Heart left ventricle (tissue), 16 donors: ENCODE results near the gene RINL. TPM values are rescaled to one million over a fixed set of nuclear protein-coding genes. Genes with fewer than 3 reads are reported as not detected.
A peak's percentile ranks its signal among the peaks of the same experiment; 100 is the strongest.

Source experiments
- ATAC-seq, 4 donors: fragments of 200-7000 bp; cut with Tn5 transposase; one replicate each; pipeline ENCODE4 v1.9.1; 2020 to 2022; ENCODE audit warnings: moderate library complexity in 4 of 4, mild to moderate bottlenecking in 3 of 4, moderate number of reproducible peaks in 1 of 4
- DNase-seq, 5 donors: peaks; one replicate each; pipeline ENCODE4 v3.0.0-alpha.2; 2020
- H3K27ac ChIP-seq, 12 donors: fragments of 200-600 bp; sonication (generic) in 4 of 12; one replicate each; pipeline versions ENCODE4 v1.5.0 to v1.8.0; 2016 to 2022; ENCODE audit warnings: mild to moderate bottlenecking in 2 of 12
- H3K27me3 ChIP-seq, 9 donors: fragments of 200-600 bp; sonication (generic) in 2 of 9; one replicate each; pipeline versions ENCODE4 v1.5.1 to v1.8.0; 2016 to 2022; ENCODE audit warnings: mild to moderate bottlenecking in 3 of 9
- H3K36me3 ChIP-seq, 9 donors: fragments of 200-600 bp; sonication (generic) in 2 of 9; one replicate each; pipeline versions ENCODE4 v1.5.0 to v1.8.0; 2018 to 2022; ENCODE audit warnings: mild to moderate bottlenecking in 2 of 9
- H3K4me1 ChIP-seq, 12 donors: fragments of 200-600 bp; sonication (generic) in 4 of 12; one replicate each; pipeline versions ENCODE4 v1.5.0 to v1.8.0; 2016 to 2022; ENCODE audit warnings: mild to moderate bottlenecking in 3 of 12
- H3K4me3 ChIP-seq, 12 donors: fragments of 200-600 bp; sonication (generic) in 4 of 12; one replicate each; pipeline versions ENCODE4 v1.5.0 to v1.8.0; 2017 to 2022; ENCODE audit warnings: mild to moderate bottlenecking in 9 of 12, moderate library complexity in 4 of 12
- H3K9me3 ChIP-seq, 12 donors: fragments of 200-600 bp; sonication (generic) in 4 of 12; one replicate each; pipeline versions ENCODE4 v1.5.0 to v1.8.0; 2016 to 2022; ENCODE audit warnings: mild to moderate bottlenecking in 1 of 12
- CTCF ChIP-seq, 12 donors: fragments of 200-600 bp; sonication (generic) in 4 of 12; IDR thresholded peaks; one replicate each; pipeline versions ENCODE4 v1.5.0 to v1.8.0; 2018 to 2022; ENCODE audit warnings: antibody characterized with exemption in 12 of 12, mild to moderate bottlenecking in 5 of 12
- POLR2A ChIP-seq, 2 donors: fragments of 450-650 bp; IDR thresholded peaks; one replicate each; pipeline ENCODE4 v1.6.1; 2017; ENCODE audit warnings: antibody characterized with exemption in 2 of 2, mild to moderate bottlenecking in 2 of 2, moderate library complexity in 2 of 2
- WGBS, 4 donors: extraction: QIAGEN DNeasy Blood & Tissue Kit in 2 of 4; methylation state at CpG; one replicate each; pipeline versions ENCODE4 v1.1.5 to v1.1.7; 2013 to 2018; 5-methylcytosine and 5-hydroxymethylcytosine counted together
- intact Hi-C, 10 donors: fragments of 100-400 bp; cut with DNase I; formaldehyde crosslinking; loops; one replicate each; pipeline versions ENCODE4 v1.11.1 to v1.14.2; 2022
- polyA plus RNA-seq, 2 donors: library from polyadenylated mRNA; stranded (reverse); fragments of 200-250 nt; gene quantifications; one replicate each; pipeline ENCODE4 v1.2.3, GENCODE V29; 2013
- total RNA-seq, 9 donors: library from RNA; depleted of rRNA in 2 of 9; stranded (reverse); fragments of >200 nt in 2 of 9; fragmentation: NEBNext Ultra II Directional in 3 of 9; extraction: Animal tissue kit (Norgen Biotek cat#: 25700) in 3 of 9; gene quantifications; one replicate each; pipeline versions ENCODE4 v1.1.0 to v1.2.4, GENCODE V29; 2016 to 2023
- donor health status: ischemic (EF 13 %, LVEDD 7.1; RV severe dilation, severe dysfunction).
- donor health status: healthy with polysubstance abuse.
- donor health status: DM: no; HTN: yes; CAD: no.
- donor health status: DM: no; HTN: no; CAD: no.
- donor health status: ischemic (EF 25% LVEDD 6.9; RV normal size, moderate dysfunction).
- donor health status: ischemic (EF 25% LVEDD 5.7; RV mildly dilated, moderate dysfunction).
- donor health status: healthy.
- donor health status: DM: yes; HTN: yes; CAD: no.
- donor health status: ischemic (EF 35%, LVEDD 5.7; RV mildly dilated, moderate dysfunction).
- donor health status: nonischemic (EF 11% LVEDD 7.7; RV severe dilation, severe dysfunction).
- donor health status: DM: yes; HTN: yes; CAD: no.
- donor health status: PGD.
- donor health status: ischemic (EF 29% LVEDD 5.4; RV normal size, mild dysfunction).
- donor health status: nonischemic (EF 23%, LVEDD 6.1; RV moderate dilation, normal function).

RINL gene
- total and polyA plus RNA-seq, 11 donors, result 1.6 to 11.3 (median 4.3) TPM

- intact Hi-C loops, result loop anchor here in 6 of 10 donors (5.0 to 10.0 kb wide), 6 partner anchors 60 to 200 kb away; partner anchors contain the start of genes ACTN4 (in 1 of the 6), NFKBIB (in 1 of the 6) and SIRT2 (in 1 of the 6)
- ATAC-seq (no peak), DNase-seq (peak in 1 of 5 donors; percentile 2)
- H3K27me3 ChIP-seq, result no peaks in the 10 kb centered on the region
- H3K4me1 ChIP-seq, result peaks cover 0 to 32% (median 19%) of the 10 kb centered on the region in 12 donors
- WGBS, 4 donors, result 93 to 97% (median 96%) methylated on average over 6 of the region's 6 CpGs
- peaks cover 7 to 61% (median 55%) of the 10 kb centered on the region in 9 donors for H3K36me3 ChIP-seq
- TF ChIP-seq CTCF (IDR thresholded peaks at IDR 0.05), result no peak
- TF ChIP-seq POLR2A (IDR thresholded peaks at IDR 0.05), result no peak
- peak overlapping the region in 2 of 12 donors; percentile 3 to 27 for H3K27ac ChIP-seq
- H3K9me3 ChIP-seq, result no peaks in the 10 kb centered on the region
- no peak overlapping the region for H3K4me3 ChIP-seq
These were observed 43.5 kb downstream of the RINL start for GRCh38 chr19:38834590-38834989.

GRCh38 chr19:38834104-38834490, 44.0 kb downstream of the RINL start:
- no peak for TF ChIP-seq POLR2A (IDR thresholded peaks at IDR 0.05)
- no peak for TF ChIP-seq CTCF (IDR thresholded peaks at IDR 0.05)
- peak overlapping the region in 2 of 12 donors; percentile 3 to 27 for H3K27ac ChIP-seq
- ATAC-seq, result no peak
- DNase-seq, result no peak
- no peak overlapping the region for H3K4me3 ChIP-seq
- H3K36me3 ChIP-seq, result peaks cover 7 to 61% (median 55%) of the 10 kb centered on the region in 9 donors
- 90 to 96% (median 93%) methylated on average over 4 of the region's 4 CpGs for WGBS, 4 donors
- no peaks in the 10 kb centered on the region for H3K27me3 ChIP-seq
- intact Hi-C loops, result loop anchor here in 6 of 10 donors (5.0 to 10.0 kb wide), 6 partner anchors 61 to 199 kb away; partner anchors contain the start of genes ACTN4 (in 1 of the 6), NFKBIB (in 1 of the 6) and SIRT2 (in 1 of the 6)
- peaks cover 0 to 34% (median 19%) of the 10 kb centered on the region in 12 donors for H3K4me1 ChIP-seq
- no peaks in the 10 kb centered on the region for H3K9me3 ChIP-seq

GRCh38 chr19:38833092-38833425, 45.0 kb downstream of the RINL start:
- 87 to 95% (median 92%) methylated on average over 7 of the region's 7 CpGs for WGBS, 4 donors
- Histone ChIP-seq H3K36me3 (peaks cover 6 to 60% (median 55%) of the 10 kb centered on the region in 9 donors), H3K27ac (peak overlapping the region in 4 of 12 donors; percentile 90 to 96 (median 94)), H3K9me3 (no peaks in the 10 kb centered on the region), H3K4me1 (peaks cover 0 to 34% (median 21%) of the 10 kb centered on the region in 12 donors), H3K4me3 (no peak overlapping the region), H3K27me3 (no peaks in the 10 kb centered on the region)
- ATAC-seq, result no peak
- intact Hi-C loops, result loop anchor here in 8 of 10 donors (2.0 to 10.0 kb wide), 7 partner anchors 16 to 198 kb away; partner anchors contain the start of genes HNRNPL (in 3 of the 8), ACTN4 (in 1 of the 8), NFKBIB (in 1 of the 8) and SIRT2 (in 1 of the 8)
- DNase-seq, result no peak
- TF ChIP-seq POLR2A (IDR thresholded peaks at IDR 0.05), result no peak

- Histone ChIP-seq H3K4me1 (peaks cover 0 to 50% (median 34%) of the 10 kb centered on the region in 12 donors), H3K27me3 (no peaks in the 10 kb centered on the region), H3K36me3 (peaks cover 0 to 57% (median 47%) of the 10 kb centered on the region in 9 donors), H3K9me3 (no peaks in the 10 kb centered on the region), H3K4me3 (peak overlapping the region; percentile 43 to 90 (median 72)), H3K27ac (peak overlapping the region; percentile 83 to 96 (median 94))
- peak; percentile 56 to 88 (median 77) for DNase-seq
- WGBS, 4 donors, result 3 to 7% (median 6%) methylated on average over 11 to 16 of the region's 16 CpGs
- intact Hi-C loops, result loop anchor here in 6 of 10 donors (1.0 to 10.0 kb wide), 9 partner anchors 18 to 196 kb away; partner anchors contain the start of genes NFKBIB (in 2 of the 6), SIRT2 (in 2 of the 6), ACTN4 (in 1 of the 6) and HNRNPL (in 1 of the 6)
- no peak for TF ChIP-seq POLR2A (IDR thresholded peaks at IDR 0.05)
- no peak for TF ChIP-seq CTCF (IDR thresholded peaks at IDR 0.05)
- peak; percentile 56 to 74 (median 60) for ATAC-seq
These were observed 46.9 kb downstream of the RINL start for GRCh38 chr19:38831142-38831605.
